Measurements from ENCODE around the gene KCTD15.

GRCh38 chr19:33801411-33801810 is 4.7 kb downstream of the KCTD15 start:
- TF ChIP-seq, protein P1, sequence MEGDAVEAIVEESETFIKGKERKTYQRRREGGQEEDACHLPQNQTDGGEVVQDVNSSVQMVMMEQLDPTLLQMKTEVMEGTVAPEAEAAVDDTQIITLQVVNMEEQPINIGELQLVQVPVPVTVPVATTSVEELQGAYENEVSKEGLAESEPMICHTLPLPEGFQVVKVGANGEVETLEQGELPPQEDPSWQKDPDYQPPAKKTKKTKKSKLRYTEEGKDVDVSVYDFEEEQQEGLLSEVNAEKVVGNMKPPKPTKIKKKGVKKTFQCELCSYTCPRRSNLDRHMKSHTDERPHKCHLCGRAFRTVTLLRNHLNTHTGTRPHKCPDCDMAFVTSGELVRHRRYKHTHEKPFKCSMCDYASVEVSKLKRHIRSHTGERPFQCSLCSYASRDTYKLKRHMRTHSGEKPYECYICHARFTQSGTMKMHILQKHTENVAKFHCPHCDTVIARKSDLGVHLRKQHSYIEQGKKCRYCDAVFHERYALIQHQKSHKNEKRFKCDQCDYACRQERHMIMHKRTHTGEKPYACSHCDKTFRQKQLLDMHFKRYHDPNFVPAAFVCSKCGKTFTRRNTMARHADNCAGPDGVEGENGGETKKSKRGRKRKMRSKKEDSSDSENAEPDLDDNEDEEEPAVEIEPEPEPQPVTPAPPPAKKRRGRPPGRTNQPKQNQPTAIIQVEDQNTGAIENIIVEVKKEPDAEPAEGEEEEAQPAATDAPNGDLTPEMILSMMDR (IDR thresholded peaks at IDR 0.05), result no peak
- no peak for TF ChIP-seq POLR2A (IDR thresholded peaks at IDR 0.05)
